CD8-positive, alpha-beta memory T cell (primary cell): ENCODE data around the gene TRIM14. TPM values are rescaled to one million over a fixed set of nuclear protein-coding genes. Genes with fewer than 3 reads are reported as not detected.
"Not testable (repeated sequence)": the region's sequence is repeated elsewhere in the genome, so short reads cannot be mapped to it uniquely, and the experiment has no call there.

ENCODE experiments used
- CTCF ChIA-PET: fragments of 350-600 bp; sonication (Branson Sonifier 250); formaldehyde crosslinking; loops from one replicate; lab custom pipeline; 2021; ENCODE audit warnings: antibody characterized with exemption; lab: Charles Lee
- POLR2A ChIA-PET: fragments of 350-600 bp; sonication (Branson Sonifier 250); formaldehyde crosslinking; loops from one replicate; lab custom pipeline; 2021; ENCODE audit warnings: antibody characterized with exemption; lab: Charles Lee
- DNase-seq, 5 donors: peaks; one replicate each; pipeline versions ENCODE4 v3.0.0 to v3.0.0-alpha.2; 2020 to 2022; ENCODE audit warnings: mixed read lengths in 1 of 5
- H3K27ac ChIP-seq: one replicate; pipeline ENCODE4 v1.7.0; 2013; ENCODE audit warnings: low read depth, mild to moderate bottlenecking, low read length, moderate library complexity
- H3K27me3 ChIP-seq: 2 replicates; pipeline ENCODE4 v1.7.0; 2013; ENCODE audit warnings: low read length, mild to moderate bottlenecking; ENCODE audit not compliant: insufficient read depth, poor library complexity, severe bottlenecking
- H3K36me3 ChIP-seq: 2 replicates; pipeline ENCODE4 v1.7.0; 2013; ENCODE audit warnings: mild to moderate bottlenecking, low read length, moderate library complexity; ENCODE audit not compliant: insufficient read depth
- H3K4me1 ChIP-seq: 2 replicates; pipeline ENCODE4 v1.7.0; 2013; ENCODE audit warnings: mild to moderate bottlenecking, low read length, moderate library complexity; ENCODE audit not compliant: insufficient read depth
- H3K4me3 ChIP-seq: 2 replicates; pipeline ENCODE4 v1.7.0; 2013; ENCODE audit warnings: mild to moderate bottlenecking, low read length
- H3K9me3 ChIP-seq: 2 replicates; pipeline ENCODE4 v1.7.0; 2013; ENCODE audit warnings: mild to moderate bottlenecking, low read length
- H3K27ac Mint-ChIP-seq, 8 donors: one replicate each; pipeline ENCODE4 v1.8.0; 2020 to 2021; ENCODE audit warnings: mixed read lengths in 8 of 8, mild to moderate bottlenecking in 6 of 8, inconsistent platforms in 3 of 8, moderate library complexity in 3 of 8
- H3K27me3 Mint-ChIP-seq, 2 donors: one replicate each; pipeline ENCODE4 v1.8.0; 2020 to 2021; ENCODE audit warnings: mixed read lengths in 2 of 2, mild to moderate bottlenecking in 1 of 2, moderate library complexity in 1 of 2
- H3K36me3 Mint-ChIP-seq, 3 donors: one replicate each; pipeline ENCODE4 v1.8.0; 2020 to 2021; ENCODE audit warnings: mixed read lengths in 3 of 3, inconsistent platforms in 1 of 3, mild to moderate bottlenecking in 1 of 3
- H3K4me1 Mint-ChIP-seq, 3 donors: one replicate each; pipeline ENCODE4 v1.8.0; 2020 to 2021; ENCODE audit warnings: mixed read lengths in 3 of 3, inconsistent platforms in 1 of 3, mild to moderate bottlenecking in 1 of 3
- H3K4me3 Mint-ChIP-seq, 7 donors: one replicate each; pipeline ENCODE4 v1.8.0; 2020 to 2021; ENCODE audit warnings: mixed read lengths in 7 of 7, mild to moderate bottlenecking in 6 of 7, moderate library complexity in 4 of 7, inconsistent platforms in 2 of 7
- H3K9me3 Mint-ChIP-seq, 5 donors: one replicate each; pipeline ENCODE4 v1.8.0; 2020 to 2022; ENCODE audit warnings: mixed read lengths in 5 of 5, mild to moderate bottlenecking in 3 of 5, moderate library complexity in 2 of 5, inconsistent platforms in 1 of 5
- polyA plus RNA-seq: library from polyadenylated mRNA; unstranded; fragments of 300-500 nt; fragmentation: Illumina TruSeq; gene quantifications from one replicate; pipeline ENCODE4 v1.2.3, GENCODE V29; 2021
- total RNA-seq, 2 experiments: library from RNA; stranded (reverse); gene quantifications; one replicate each; pipeline ENCODE4 v1.2.3, GENCODE V29; 2021

The TRIM14 gene
- total and polyA plus RNA-seq, 3 experiments from 2014 or later = 46.2 to 92.5 (median 52.1) TPM

GRCh38 chr9:98096091-98096490 is 22.9 kb downstream of the TRIM14 start:
- H3K36me3 ChIP-seq = peaks cover 23% of the 10 kb centered on the region
- Mint-ChIP-seq H3K36me3 (peaks cover 26 to 78% (median 30%) of the 10 kb centered on the region in 3 donors), H3K4me3 (no peak overlapping the region), H3K27me3 (no peaks in the 10 kb centered on the region), H3K4me1 (peaks cover 53 to 80% (median 65%) of the 10 kb centered on the region in 3 donors), H3K9me3 (no peaks in the 10 kb centered on the region), H3K27ac (peak overlapping the region in 7 of 8 donors; percentile 56 to 90 (median 80))
- ChIA-PET POLR2A (no interaction called here), CTCF (interaction anchor here (4.0 kb wide), 1 partner anchor 22 kb away, joined by 17 read pairs; the partner anchor contains the start of gene TRIM14)
- no peak for DNase-seq
- no peaks in the 10 kb centered on the region for H3K27me3 ChIP-seq
- H3K4me3 ChIP-seq = no peak overlapping the region
- peaks cover 50% of the 10 kb centered on the region for H3K4me1 ChIP-seq
- H3K9me3 ChIP-seq = no peaks in the 10 kb centered on the region
- no peak overlapping the region for H3K27ac ChIP-seq

- POLR2A ChIA-PET = interaction anchor here (1.0 to 1.1 kb wide), 2 partner anchors 16 to 162 kb away, joined by 3 read pairs; no protein-coding TSS in a partner anchor
- Mint-ChIP-seq H3K4me3 (no peak overlapping the region), H3K27ac (peak overlapping the region in 5 of 8 donors; percentile 34 to 86 (median 56)), H3K27me3 (no peaks in the 10 kb centered on the region), H3K36me3 (peaks cover 26 to 82% (median 30%) of the 10 kb centered on the region in 3 donors), H3K9me3 (no peaks in the 10 kb centered on the region), H3K4me1 (peaks cover 47 to 76% (median 63%) of the 10 kb centered on the region in 3 donors)
- H3K4me3 ChIP-seq = no peak overlapping the region
- H3K9me3 ChIP-seq = no peaks in the 10 kb centered on the region
- peaks cover 44% of the 10 kb centered on the region for H3K4me1 ChIP-seq
- CTCF ChIA-PET = interaction anchor here (4.0 kb wide), 1 partner anchor 23 kb away, joined by 17 read pairs; the partner anchor contains the start of gene TRIM14
- no peak for DNase-seq
- H3K27ac ChIP-seq = no peak overlapping the region
- peaks cover 23% of the 10 kb centered on the region for H3K36me3 ChIP-seq
- H3K27me3 ChIP-seq = no peaks in the 10 kb centered on the region
Measured at GRCh38 chr9:98095401-98095800, 23.6 kb downstream of the TRIM14 start.

DNA sequence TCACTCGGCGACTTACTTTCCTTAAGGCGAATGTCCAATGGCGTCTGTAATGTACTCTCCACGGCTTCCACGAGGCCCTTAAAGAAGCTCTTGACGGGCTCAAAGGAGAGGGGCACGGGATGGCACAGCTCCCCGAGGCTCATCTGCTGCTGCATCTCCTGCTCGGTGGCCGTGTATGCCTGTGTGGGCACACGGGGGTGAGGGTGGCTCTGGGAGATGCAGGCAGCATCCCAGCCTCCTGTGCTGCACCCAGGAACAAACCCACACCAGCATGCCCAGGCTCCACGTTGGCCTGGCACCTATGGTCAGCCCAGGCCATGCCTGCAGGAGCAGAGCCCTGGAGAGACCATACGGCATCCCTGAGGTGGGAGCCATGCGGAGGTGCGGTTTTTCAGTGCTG is 24.2 kb downstream of the TRIM14 start:
- H3K9me3 ChIP-seq = no peaks in the 10 kb centered on the region
- peak overlapping the region in 1 of 7 donors; percentile 9 for H3K4me3 Mint-ChIP-seq
- H3K4me1 Mint-ChIP-seq = peaks cover 44 to 75% (median 63%) of the 10 kb centered on the region in 3 donors
- ChIA-PET POLR2A (interaction anchor here (1.0 to 1.1 kb wide), 2 partner anchors 16 to 162 kb away, joined by 3 read pairs; no protein-coding TSS in a partner anchor), CTCF (interaction anchor here (4.0 kb wide), 1 partner anchor 24 kb away, joined by 17 read pairs; the partner anchor contains the start of gene TRIM14)
- H3K36me3 ChIP-seq = peaks cover 23% of the 10 kb centered on the region
- peaks cover 26 to 83% (median 34%) of the 10 kb centered on the region in 3 donors for H3K36me3 Mint-ChIP-seq
- peak overlapping the region in 2 of 8 donors; percentile 71 to 86 for H3K27ac Mint-ChIP-seq
- DNase-seq = no peak
- H3K27me3 ChIP-seq = no peaks in the 10 kb centered on the region
- H3K27ac ChIP-seq = no peak overlapping the region
- H3K4me3 ChIP-seq = no peak overlapping the region
- H3K9me3 Mint-ChIP-seq = no peaks in the 10 kb centered on the region
- peaks cover 39% of the 10 kb centered on the region for H3K4me1 ChIP-seq
- no peaks in the 10 kb centered on the region for H3K27me3 Mint-ChIP-seq

DNA sequence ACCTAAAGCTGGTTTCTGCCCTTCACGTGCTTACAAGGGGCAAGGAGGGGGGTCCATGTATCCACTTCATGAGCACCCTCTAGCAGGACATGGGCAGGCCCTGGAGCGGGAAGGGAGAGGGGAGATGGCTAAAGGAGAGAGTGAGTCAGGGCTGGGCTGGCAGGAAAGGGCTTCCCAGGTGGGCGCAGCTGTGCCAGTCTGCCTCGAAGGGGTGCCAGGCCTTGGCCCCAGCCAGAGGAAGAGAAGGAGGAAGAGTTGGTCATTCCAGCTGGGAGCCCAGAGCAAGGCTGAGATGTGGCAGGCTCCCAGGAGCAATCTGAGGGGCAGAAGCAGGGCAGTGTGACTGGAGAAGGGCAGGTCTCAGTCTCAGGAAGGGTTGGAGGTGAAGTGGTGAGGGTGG is 24.7 kb downstream of the TRIM14 start:
- Mint-ChIP-seq H3K36me3 (peaks cover 26 to 83% (median 32%) of the 10 kb centered on the region in 3 donors), H3K27me3 (no peaks in the 10 kb centered on the region), H3K27ac (peak overlapping the region in 7 of 8 donors; percentile 29 to 90 (median 71)), H3K9me3 (no peaks in the 10 kb centered on the region), H3K4me1 (peaks cover 44 to 74% (median 63%) of the 10 kb centered on the region in 3 donors), H3K4me3 (no peak overlapping the region)
- no peak for DNase-seq
- Histone ChIP-seq H3K4me3 (no peak overlapping the region), H3K36me3 (peaks cover 19% of the 10 kb centered on the region), H3K27me3 (no peaks in the 10 kb centered on the region), H3K4me1 (peaks cover 34% of the 10 kb centered on the region), H3K27ac (no peak overlapping the region), H3K9me3 (no peaks in the 10 kb centered on the region)
- ChIA-PET CTCF (no interaction called here), POLR2A (interaction anchor here (1.0 to 1.1 kb wide), 2 partner anchors 17 to 163 kb away, joined by 3 read pairs; no protein-coding TSS in a partner anchor)

DNA sequence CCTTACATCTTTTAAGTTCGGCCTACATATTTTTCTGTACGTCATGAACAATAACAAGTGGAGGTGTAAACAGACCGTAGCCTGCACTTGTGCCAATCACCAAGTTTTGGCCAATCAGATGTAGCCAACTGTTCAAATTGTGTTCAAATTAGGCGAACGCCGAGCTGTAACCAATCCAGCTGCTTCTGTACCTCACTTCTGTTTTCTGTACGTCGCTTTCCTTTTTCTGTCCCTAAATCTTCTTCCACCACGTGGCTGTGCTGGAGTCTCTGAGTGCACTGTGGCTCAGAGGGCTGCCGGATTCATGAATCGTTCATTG is 26.4 kb downstream of the TRIM14 start:
- ChIA-PET CTCF (interaction anchor here (0.9 to 5.1 kb wide), 4 partner anchors 9 to 200 kb away, joined by 3 to 18 read pairs (median 6); no protein-coding TSS in a partner anchor), POLR2A (interaction anchor here (0.7 kb wide), 1 partner anchor 16 kb away, joined by 3 read pairs; no protein-coding TSS in a partner anchor)
- peak in 1 of 5 donors; percentile 55 for DNase-seq
- H3K27me3 ChIP-seq = no peaks in the 10 kb centered on the region
- no peak overlapping the region for H3K27ac ChIP-seq
- no peaks in the 10 kb centered on the region for H3K9me3 ChIP-seq
- H3K4me3 Mint-ChIP-seq = no peak overlapping the region
- no peaks in the 10 kb centered on the region for H3K9me3 Mint-ChIP-seq
- peaks cover 37 to 61% (median 50%) of the 10 kb centered on the region in 3 donors for H3K4me1 Mint-ChIP-seq
- peaks cover 16% of the 10 kb centered on the region for H3K36me3 ChIP-seq
- peak overlapping the region in 6 of 8 donors; percentile 6 to 94 (median 66) for H3K27ac Mint-ChIP-seq
- no peak overlapping the region for H3K4me3 ChIP-seq
- H3K4me1 ChIP-seq = peaks cover 16% of the 10 kb centered on the region
- no peaks in the 10 kb centered on the region for H3K27me3 Mint-ChIP-seq
- H3K36me3 Mint-ChIP-seq = peaks cover 20 to 80% (median 29%) of the 10 kb centered on the region in 3 donors

DNA sequence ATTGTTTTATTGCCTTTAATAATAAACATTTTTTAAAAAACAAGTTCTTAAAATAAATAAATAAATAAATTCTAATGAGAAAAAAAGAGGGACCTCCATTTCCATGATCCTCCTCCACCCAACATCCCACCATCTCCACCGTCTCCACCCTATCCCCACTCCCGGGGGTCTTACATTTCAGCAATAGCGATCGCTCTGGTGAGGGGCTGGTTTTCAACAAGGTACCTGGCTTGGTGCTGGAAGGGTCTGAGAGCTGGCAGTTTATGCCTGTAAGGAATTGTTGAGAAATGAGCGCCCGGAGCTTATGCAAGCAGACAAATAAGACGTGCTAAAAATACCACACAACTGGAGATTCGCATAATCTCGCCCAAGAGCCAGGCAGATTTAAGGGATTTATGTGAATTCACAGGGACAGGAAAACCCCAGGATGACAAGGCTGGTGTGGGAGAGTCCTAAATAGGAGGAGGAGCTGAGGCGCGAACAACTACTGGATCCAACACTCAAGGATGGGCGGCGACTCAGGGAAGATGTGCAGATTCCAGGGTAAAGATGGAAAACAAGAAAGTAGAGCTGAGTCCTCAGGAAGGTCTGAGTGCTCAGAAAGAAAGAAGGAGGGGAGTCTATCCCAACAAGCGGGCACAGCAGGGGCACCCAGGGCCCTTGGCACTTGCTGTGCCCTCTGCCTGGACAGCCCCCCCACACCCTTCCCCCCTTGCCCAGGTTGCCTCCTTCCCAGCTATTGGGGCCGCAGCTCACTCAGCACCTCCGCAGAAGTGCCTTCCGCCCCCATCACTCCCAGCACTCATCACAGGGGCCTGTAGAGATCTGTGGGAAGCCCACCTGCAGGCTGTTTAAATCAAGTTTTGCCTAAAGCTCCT is 27.0 kb downstream of the TRIM14 start:
- peak overlapping the region in 7 of 8 donors; percentile 4 to 90 (median 42) for H3K27ac Mint-ChIP-seq
- CTCF ChIA-PET = interaction anchor here (0.9 to 5.1 kb wide), 5 partner anchors 10 to 201 kb away, joined by 3 to 18 read pairs (median 4); no protein-coding TSS in a partner anchor
- Histone ChIP-seq H3K4me1 (peaks cover 10% of the 10 kb centered on the region), H3K9me3 (no peaks in the 10 kb centered on the region), H3K27ac (no peak overlapping the region), H3K27me3 (no peaks in the 10 kb centered on the region), H3K36me3 (peaks cover 16% of the 10 kb centered on the region), H3K4me3 (no peak overlapping the region)
- peaks cover 32 to 57% (median 46%) of the 10 kb centered on the region in 3 donors for H3K4me1 Mint-ChIP-seq
- peaks cover 16 to 77% (median 25%) of the 10 kb centered on the region in 3 donors for H3K36me3 Mint-ChIP-seq
- POLR2A ChIA-PET = interaction anchor here (0.7 kb wide), 1 partner anchor 16 kb away, joined by 3 read pairs; no protein-coding TSS in a partner anchor
- no peak for DNase-seq
- no peaks in the 10 kb centered on the region for H3K9me3 Mint-ChIP-seq
- no peak overlapping the region for H3K4me3 Mint-ChIP-seq
- H3K27me3 Mint-ChIP-seq = no peaks in the 10 kb centered on the region

GRCh38 chr9:98090674-98091073 is 28.3 kb downstream of the TRIM14 start:
- CTCF ChIA-PET = interaction anchor here (1.2 to 5.1 kb wide), 4 partner anchors 11 to 165 kb away, joined by 3 to 18 read pairs (median 4); partner anchors contain the start of gene TBC1D2
- H3K4me1 ChIP-seq, H3K27me3 ChIP-seq, H3K9me3 Mint-ChIP-seq, H3K4me3 Mint-ChIP-seq, H3K27me3 Mint-ChIP-seq, POLR2A ChIA-PET, DNase-seq, H3K9me3 ChIP-seq, H3K27ac ChIP-seq, H3K4me3 ChIP-seq: not testable (repeated sequence)
- Mint-ChIP-seq H3K36me3 (peaks cover 18 to 77% (median 27%) of the 10 kb centered on the region in 3 donors), H3K4me1 (peaks cover 29 to 55% (median 50%) of the 10 kb centered on the region in 3 donors), H3K27ac (peak overlapping the region in 2 of 8 donors; percentile 44 to 58)
- H3K36me3 ChIP-seq = peaks cover 14% of the 10 kb centered on the region
